ENCODE measurements around the gene NFATC2.

The NFATC2 gene

GRCh38 chr20:51413857-51414256 is 128.7 kb downstream of the NFATC2 start:
- TF ChIP-seq CTCF (IDR thresholded peaks at IDR 0.05; ENCODE audit: borderline replicate concordance, insufficient read depth, low read depth, low read length), result no peak
- H3K4me3 ChIP-seq (ENCODE audit: low read depth, low read length), result no peak overlapping the region

- H3K4me3 ChIP-seq (ENCODE audit: low read depth, low read length), result no peak overlapping the region
- TF ChIP-seq CTCF (IDR thresholded peaks at IDR 0.05; ENCODE audit: borderline replicate concordance, insufficient read depth, low read depth, low read length), result no peak
Measured at GRCh38 chr20:51412951-51413481, 129.5 kb downstream of the NFATC2 start.

- no peak for TF ChIP-seq CTCF (IDR thresholded peaks at IDR 0.05; ENCODE audit: borderline replicate concordance, insufficient read depth, low read depth, low read length)
- no peak overlapping the region for H3K4me3 ChIP-seq (ENCODE audit: low read depth, low read length)
Measured at GRCh38 chr20:51412333-51412871, 130.1 kb downstream of the NFATC2 start.

GRCh38 chr20:51411870-51412269 is 130.6 kb downstream of the NFATC2 start:
- TF ChIP-seq CTCF (IDR thresholded peaks at IDR 0.05; ENCODE audit: borderline replicate concordance, insufficient read depth, low read depth, low read length), result no peak
- H3K4me3 ChIP-seq (ENCODE audit: low read depth, low read length), result no peak overlapping the region

GRCh38 chr20:51410586-51411325 is 131.8 kb downstream of the NFATC2 start:
- no peak for TF ChIP-seq CTCF (IDR thresholded peaks at IDR 0.05; ENCODE audit: borderline replicate concordance, insufficient read depth, low read depth, low read length)
- no peak overlapping the region for H3K4me3 ChIP-seq (ENCODE audit: low read depth, low read length)

- no peak for TF ChIP-seq CTCF (IDR thresholded peaks at IDR 0.05; ENCODE audit: borderline replicate concordance, insufficient read depth, low read depth, low read length)
- H3K4me3 ChIP-seq (ENCODE audit: low read depth, low read length), result no peak overlapping the region
Measured at GRCh38 chr20:51409192-51409880, 133.2 kb downstream of the NFATC2 start.

Measured in GM12875 (cell line).